ENCODE results near the gene ITGB7. TPM values are rescaled to one million over a fixed set of nuclear protein-coding genes. Genes with fewer than 3 reads are reported as not detected.

The ITGB7 gene
- total and polyA plus RNA-seq, 9 of the 15 experiments (the other 6 are each of a cell fraction or from before 2014, with no cell fraction given), result 0.06 to 2.0 (median 0.67) TPM

- TF ChIP-seq, protein P1, sequence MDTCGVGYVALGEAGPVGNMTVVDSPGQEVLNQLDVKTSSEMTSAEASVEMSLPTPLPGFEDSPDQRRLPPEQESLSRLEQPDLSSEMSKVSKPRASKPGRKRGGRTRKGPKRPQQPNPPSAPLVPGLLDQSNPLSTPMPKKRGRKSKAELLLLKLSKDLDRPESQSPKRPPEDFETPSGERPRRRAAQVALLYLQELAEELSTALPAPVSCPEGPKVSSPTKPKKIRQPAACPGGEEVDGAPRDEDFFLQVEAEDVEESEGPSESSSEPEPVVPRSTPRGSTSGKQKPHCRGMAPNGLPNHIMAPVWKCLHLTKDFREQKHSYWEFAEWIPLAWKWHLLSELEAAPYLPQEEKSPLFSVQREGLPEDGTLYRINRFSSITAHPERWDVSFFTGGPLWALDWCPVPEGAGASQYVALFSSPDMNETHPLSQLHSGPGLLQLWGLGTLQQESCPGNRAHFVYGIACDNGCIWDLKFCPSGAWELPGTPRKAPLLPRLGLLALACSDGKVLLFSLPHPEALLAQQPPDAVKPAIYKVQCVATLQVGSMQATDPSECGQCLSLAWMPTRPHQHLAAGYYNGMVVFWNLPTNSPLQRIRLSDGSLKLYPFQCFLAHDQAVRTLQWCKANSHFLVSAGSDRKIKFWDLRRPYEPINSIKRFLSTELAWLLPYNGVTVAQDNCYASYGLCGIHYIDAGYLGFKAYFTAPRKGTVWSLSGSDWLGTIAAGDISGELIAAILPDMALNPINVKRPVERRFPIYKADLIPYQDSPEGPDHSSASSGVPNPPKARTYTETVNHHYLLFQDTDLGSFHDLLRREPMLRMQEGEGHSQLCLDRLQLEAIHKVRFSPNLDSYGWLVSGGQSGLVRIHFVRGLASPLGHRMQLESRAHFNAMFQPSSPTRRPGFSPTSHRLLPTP (IDR thresholded peaks at IDR 0.05; ENCODE audit: borderline replicate concordance, extremely low read depth, insufficient read length), result no peak
- no peak for TF ChIP-seq ZNF77 (CRISPR knock-in tag; IDR thresholded peaks at IDR 0.05)
- TF ChIP-seq NUFIP1 (IDR thresholded peaks at IDR 0.05; ENCODE audit: partially characterized antibody), result no peak
- TF ChIP-seq ZNF263 (CRISPR knock-in tag; IDR thresholded peaks at IDR 0.05; ENCODE audit: borderline replicate concordance), result no peak
- TF ChIP-seq TSC22D4 (tag; IDR thresholded peaks at IDR 0.05), result no peak
- no peak for TF ChIP-seq FOXP4 (CRISPR knock-in tag; IDR thresholded peaks at IDR 0.05; ENCODE audit: borderline replicate concordance)
- no peak for TF ChIP-seq RFX1 (IDR thresholded peaks at IDR 0.05)
- no peak for TF ChIP-seq ESRRB (CRISPR knock-in tag; IDR thresholded peaks at IDR 0.05; ENCODE audit: borderline replicate concordance)
- no peak for TF ChIP-seq ZNF699 (CRISPR knock-in tag; IDR thresholded peaks at IDR 0.05; ENCODE audit: insufficient replicate concordance)
- TF ChIP-seq MYC (IDR thresholded peaks at IDR 0.05; ENCODE audit: low read depth, low read length), result no peak; the same call in 1 of the 2 replicates
- TF ChIP-seq MYC (CRISPR knock-in tag; IDR thresholded peaks at IDR 0.05; ENCODE audit: borderline replicate concordance, low read depth), result no peak
- no peak for TF ChIP-seq SMAD4 (CRISPR knock-in tag; conservative IDR thresholded peaks at IDR 0.05)
- 0 out of 2 replicates have a peak, but pooled peaks have one; percentile 22 for TF ChIP-seq POLR2G (IDR thresholded peaks at IDR 0.05; ENCODE audit: low read depth, low read length)
- TF ChIP-seq SMARCB1 (IDR thresholded peaks at IDR 0.05; ENCODE audit: insufficient read length, low read depth), result no peak
- TF ChIP-seq CTCFL (IDR thresholded peaks at IDR 0.05; ENCODE audit: borderline replicate concordance, insufficient read depth, low read depth, low read length, poor library complexity, severe bottlenecking), result no peak
- TF ChIP-seq SIN3B (IDR thresholded peaks at IDR 0.05; ENCODE audit: low read depth), result no peak
- TF ChIP-seq MAZ (CRISPR knock-in tag; conservative IDR thresholded peaks at IDR 0.05 in 1 of 2, IDR thresholded peaks at IDR 0.05 in 1 of 2), result no peak
These were observed 12.4 kb upstream of the ITGB7 start (continued) for GRCh38 chr12:53219292-53219955.
